Measurements from ENCODE around the gene RPE65.
A peak's percentile ranks its signal among the peaks of the same experiment; 100 is the strongest.

DNA sequence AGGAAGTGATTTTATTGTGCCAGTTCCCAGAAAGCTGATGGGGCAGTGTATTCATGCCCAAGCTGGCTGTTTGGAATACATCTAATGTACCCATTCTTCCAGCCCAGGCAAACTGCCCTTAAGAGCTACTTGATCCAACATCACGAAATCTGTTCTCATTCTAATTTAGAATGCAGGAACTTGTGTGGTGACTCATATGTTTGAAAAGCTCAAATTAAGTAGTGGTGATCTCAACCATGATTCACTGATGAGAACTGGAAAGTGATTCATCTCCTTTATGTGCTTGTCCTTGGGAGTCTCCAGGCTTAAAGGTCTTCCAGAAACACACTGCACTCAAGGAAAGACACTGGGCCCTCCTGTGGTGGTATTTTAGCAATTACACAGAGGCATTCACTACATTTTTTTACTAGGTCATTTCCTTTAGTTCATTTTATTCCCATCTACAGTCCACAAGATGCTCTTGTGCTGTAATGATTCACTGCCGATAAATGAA lies 65.4 kb downstream of the RPE65 start:
- TF ChIP-seq, protein P1, sequence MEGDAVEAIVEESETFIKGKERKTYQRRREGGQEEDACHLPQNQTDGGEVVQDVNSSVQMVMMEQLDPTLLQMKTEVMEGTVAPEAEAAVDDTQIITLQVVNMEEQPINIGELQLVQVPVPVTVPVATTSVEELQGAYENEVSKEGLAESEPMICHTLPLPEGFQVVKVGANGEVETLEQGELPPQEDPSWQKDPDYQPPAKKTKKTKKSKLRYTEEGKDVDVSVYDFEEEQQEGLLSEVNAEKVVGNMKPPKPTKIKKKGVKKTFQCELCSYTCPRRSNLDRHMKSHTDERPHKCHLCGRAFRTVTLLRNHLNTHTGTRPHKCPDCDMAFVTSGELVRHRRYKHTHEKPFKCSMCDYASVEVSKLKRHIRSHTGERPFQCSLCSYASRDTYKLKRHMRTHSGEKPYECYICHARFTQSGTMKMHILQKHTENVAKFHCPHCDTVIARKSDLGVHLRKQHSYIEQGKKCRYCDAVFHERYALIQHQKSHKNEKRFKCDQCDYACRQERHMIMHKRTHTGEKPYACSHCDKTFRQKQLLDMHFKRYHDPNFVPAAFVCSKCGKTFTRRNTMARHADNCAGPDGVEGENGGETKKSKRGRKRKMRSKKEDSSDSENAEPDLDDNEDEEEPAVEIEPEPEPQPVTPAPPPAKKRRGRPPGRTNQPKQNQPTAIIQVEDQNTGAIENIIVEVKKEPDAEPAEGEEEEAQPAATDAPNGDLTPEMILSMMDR (optimal IDR thresholded peaks at IDR 0.05 in 1 of 3, IDR thresholded peaks at IDR 0.05 in 1 of 3, conservative IDR thresholded peaks at IDR 0.05 in 1 of 3; ENCODE audit: extremely low read depth in 1 of 3, insufficient read depth in 2 of 3, low read length in 3 of 3): peak; percentile 18 to 53 (median 34)
- TF ChIP-seq EZH2 (IDR thresholded peaks at IDR 0.05; ENCODE audit: low read length): no peak
